ENCODE results near the gene ZNF835. TPM values are rescaled to one million over a fixed set of nuclear protein-coding genes. Genes with fewer than 3 reads are reported as not detected.
A peak's percentile ranks its signal among the peaks of the same experiment; 100 is the strongest.

Gene ZNF835
- total and polyA plus RNA-seq, 2 of the 13 experiments (the other 11 are each of a cell fraction or from before 2014, with no cell fraction given), result not detected

- ChIA-PET POLR2A (no interaction called here), CTCF (ENCODE audit: low intra/inter-chr PET ratio, low total read pairs) (no interaction called here)
- H3K9ac ChIP-seq (ENCODE audit: insufficient read depth, low read depth, low read length), result no peak overlapping the region
- no peaks in the 10 kb centered on the region for H4K20me1 ChIP-seq (ENCODE audit: insufficient read depth, low read length)
- H3K4me3 ChIP-seq (replicated peaks in 1 of 3; ENCODE audit: insufficient read depth in 1 of 3, low read depth in 2 of 3, low read length in 3 of 3), result no peak overlapping the region
- no peaks in the 10 kb centered on the region for H3K79me2 ChIP-seq (ENCODE audit: insufficient read depth, low read length)
- 0% methylated on average over 1 of the region's 1 CpG for WGBS (ENCODE audit: low lambda C conversion rate)
- no peaks in the 10 kb centered on the region for H3K4me1 ChIP-seq (ENCODE audit: insufficient read depth, low read length)
- H3K36me3 ChIP-seq (replicated peaks in 1 of 2; ENCODE audit: control insufficient read depth in 1 of 2, insufficient read depth in 2 of 2, low read length in 2 of 2), result no peaks in the 10 kb centered on the region
- H3K4me2 ChIP-seq (ENCODE audit: low read depth, low read length), result no peak overlapping the region
- peaks cover 17% of the 10 kb centered on the region for H3K9me3 ChIP-seq (ENCODE audit: low read length)
- H3K27me3 ChIP-seq (ENCODE audit: control insufficient read depth in 1 of 2, insufficient read depth in 2 of 2, low read length in 2 of 2), result peaks cover 0 to 6% of the 10 kb centered on the region in 2 experiments; a peak in 1 of 5 replicates
- in situ Hi-C loops (cut with HindIII; ENCODE audit: extremely low pct_ligation_motif_present, low pct_unique_long_range_greater_than_20kb) (no loop called here), intact Hi-C loops (cut with micrococcal nuclease; ENCODE audit: unreplicated experiment) (no loop called here)
- FAIRE-seq, result no peak
- BruUV-seq (replicated peaks), result no TSS peak
- TF ChIP-seq ZNF180 (CRISPR knock-in tag; IDR thresholded peaks at IDR 0.05; ENCODE audit: borderline replicate concordance, low read depth), result no peak
- TF ChIP-seq, protein P1, sequence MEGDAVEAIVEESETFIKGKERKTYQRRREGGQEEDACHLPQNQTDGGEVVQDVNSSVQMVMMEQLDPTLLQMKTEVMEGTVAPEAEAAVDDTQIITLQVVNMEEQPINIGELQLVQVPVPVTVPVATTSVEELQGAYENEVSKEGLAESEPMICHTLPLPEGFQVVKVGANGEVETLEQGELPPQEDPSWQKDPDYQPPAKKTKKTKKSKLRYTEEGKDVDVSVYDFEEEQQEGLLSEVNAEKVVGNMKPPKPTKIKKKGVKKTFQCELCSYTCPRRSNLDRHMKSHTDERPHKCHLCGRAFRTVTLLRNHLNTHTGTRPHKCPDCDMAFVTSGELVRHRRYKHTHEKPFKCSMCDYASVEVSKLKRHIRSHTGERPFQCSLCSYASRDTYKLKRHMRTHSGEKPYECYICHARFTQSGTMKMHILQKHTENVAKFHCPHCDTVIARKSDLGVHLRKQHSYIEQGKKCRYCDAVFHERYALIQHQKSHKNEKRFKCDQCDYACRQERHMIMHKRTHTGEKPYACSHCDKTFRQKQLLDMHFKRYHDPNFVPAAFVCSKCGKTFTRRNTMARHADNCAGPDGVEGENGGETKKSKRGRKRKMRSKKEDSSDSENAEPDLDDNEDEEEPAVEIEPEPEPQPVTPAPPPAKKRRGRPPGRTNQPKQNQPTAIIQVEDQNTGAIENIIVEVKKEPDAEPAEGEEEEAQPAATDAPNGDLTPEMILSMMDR (CRISPR knock-in tag; IDR thresholded peaks at IDR 0.05), result 0 out of 2 replicates have a peak, but pooled peaks have one; percentile 18
- TF ChIP-seq ZBTB20 (CRISPR knock-in tag; IDR thresholded peaks at IDR 0.05; ENCODE audit: borderline replicate concordance, low read depth), result no peak
- no peak for TF ChIP-seq ZNF33B (CRISPR knock-in tag; IDR thresholded peaks at IDR 0.05)
- peak; percentile 31; the same call in 1 of the 2 replicates for TF ChIP-seq STAG1 (CRISPR knock-in tag; IDR thresholded peaks at IDR 0.05)
- no peak for TF ChIP-seq ESRRA (CRISPR knock-in tag; IDR thresholded peaks at IDR 0.05; ENCODE audit: low read depth)
- no peak for TF ChIP-seq CEBPB (IDR thresholded peaks at IDR 0.05; ENCODE audit: borderline replicate concordance, low read depth, low read length)
- TF ChIP-seq, protein P2, sequence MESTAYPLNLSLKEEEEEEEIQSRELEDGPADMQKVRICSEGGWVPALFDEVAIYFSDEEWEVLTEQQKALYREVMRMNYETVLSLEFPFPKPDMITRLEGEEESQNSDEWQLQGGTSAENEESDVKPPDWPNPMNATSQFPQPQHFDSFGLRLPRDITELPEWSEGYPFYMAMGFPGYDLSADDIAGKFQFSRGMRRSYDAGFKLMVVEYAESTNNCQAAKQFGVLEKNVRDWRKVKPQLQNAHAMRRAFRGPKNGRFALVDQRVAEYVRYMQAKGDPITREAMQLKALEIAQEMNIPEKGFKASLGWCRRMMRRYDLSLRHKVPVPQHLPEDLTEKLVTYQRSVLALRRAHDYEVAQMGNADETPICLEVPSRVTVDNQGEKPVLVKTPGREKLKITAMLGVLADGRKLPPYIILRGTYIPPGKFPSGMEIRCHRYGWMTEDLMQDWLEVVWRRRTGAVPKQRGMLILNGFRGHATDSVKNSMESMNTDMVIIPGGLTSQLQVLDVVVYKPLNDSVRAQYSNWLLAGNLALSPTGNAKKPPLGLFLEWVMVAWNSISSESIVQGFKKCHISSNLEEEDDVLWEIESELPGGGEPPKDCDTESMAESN (CRISPR knock-in tag; conservative IDR thresholded peaks at IDR 0.05), result no peak
- H2AFZ ChIP-seq (ENCODE audit: low read length), result no peak overlapping the region
- ATAC-seq, result no peak
- no peak for DNase-seq (ENCODE audit: low spot score)
- H3K27ac ChIP-seq (ENCODE audit: extremely low read length, insufficient read depth, low read length), result no peak overlapping the region
Measured at GRCh38 chr19:56710437-56710836, 38.9 kb upstream of the ZNF835 start.
